AG09309 (cell line): Measurements from ENCODE around the gene ZNF23.

ENCODE experiments used
- DNase-seq: peaks from one replicate; pipeline ENCODE4 v3.0.0-alpha.2; 2010; ENCODE audit warnings: low read depth
- H3K4me3 ChIP-seq: 2 replicates; pipeline ENCODE4 v1.5.1; 2011; ENCODE audit warnings: mild to moderate bottlenecking, low read depth, low read length, moderate library complexity; ENCODE audit not compliant: control insufficient read depth
- CTCF ChIP-seq: IDR thresholded peaks from 2 replicates; pipeline ENCODE4 v1.5.1; 2011; ENCODE audit warnings: mild to moderate bottlenecking, low read depth, low read length, inconsistent platforms; ENCODE audit not compliant: insufficient read depth, control insufficient read depth; ENCODE audit errors: missing control alignments

ZNF23 gene

GRCh38 chr16:71498031-71498430, 36.0 kb upstream of the ZNF23 start:
- no peak for TF ChIP-seq CTCF
- H3K4me3 ChIP-seq, result no peak overlapping the region
- no peak for DNase-seq

GRCh38 chr16:71493213-71493612, 31.2 kb upstream of the ZNF23 start:
- H3K4me3 ChIP-seq, result no peak overlapping the region
- no peak for DNase-seq
- no peak for TF ChIP-seq CTCF

GRCh38 chr16:71492786-71493185, 30.7 kb upstream of the ZNF23 start:
- no peak for TF ChIP-seq CTCF
- no peak for DNase-seq
- H3K4me3 ChIP-seq, result no peak overlapping the region

GRCh38 chr16:71491054-71491453, 29.0 kb upstream of the ZNF23 start:
- TF ChIP-seq CTCF, result no peak
- no peak for DNase-seq
- no peak overlapping the region for H3K4me3 ChIP-seq

- TF ChIP-seq CTCF, result no peak
- no peak overlapping the region for H3K4me3 ChIP-seq
- no peak for DNase-seq
Observed at GRCh38 chr16:71490361-71490760, 28.3 kb upstream of the ZNF23 start.

GRCh38 chr16:71489122-71489521, 27.1 kb upstream of the ZNF23 start, which contains the start of gene ZNF19:
ZNF19 (minus strand) TSS chr16:71489324; CDS start chr16:71482114, 7,210 bp downstream.
- no peak for TF ChIP-seq CTCF
- H3K4me3 ChIP-seq, result no peak within 1 kb of the TSS
- no peak for DNase-seq

GRCh38 chr16:71484006-71484893, 22.2 kb upstream of the ZNF23 start:
- DNase-seq, result peak; percentile 87
- H3K4me3 ChIP-seq, result peak overlapping the region; percentile 60
- TF ChIP-seq CTCF, result no peak
